ENCODE data around the gene CAMTA1.

Gene CAMTA1

DNA sequence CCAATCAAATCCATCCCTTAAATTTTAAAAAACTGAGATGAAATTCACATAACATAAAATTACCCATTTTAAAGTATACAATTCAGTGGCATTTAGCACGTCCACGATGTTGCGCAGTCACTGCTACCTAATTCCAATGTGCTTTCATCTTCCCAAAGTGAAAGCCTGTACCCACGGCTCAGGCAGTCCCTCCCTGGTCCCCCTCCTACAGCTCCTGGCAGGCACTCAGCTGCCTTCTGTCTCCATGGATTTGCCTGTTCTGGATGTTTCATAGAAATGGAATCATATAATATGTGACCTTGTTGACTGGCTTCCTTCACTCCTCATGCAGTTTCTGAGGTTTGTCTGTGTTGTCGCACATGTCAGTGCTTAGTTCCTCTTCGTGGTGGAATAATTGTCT is 386.3 kb downstream of the CAMTA1 start:
- no peaks in the 10 kb centered on the region for H3K36me3 ChIP-seq (ENCODE audit: control insufficient read depth, insufficient read depth, low read length)
- no peak overlapping the region for H3K4me3 ChIP-seq (ENCODE audit: low read depth, low read length)
- no peaks in the 10 kb centered on the region for H3K4me1 ChIP-seq (ENCODE audit: control insufficient read depth, insufficient read depth, low read length)
- no peak overlapping the region for H3K9ac ChIP-seq (ENCODE audit: low read length)
- no peaks in the 10 kb centered on the region; the same call in 1 of the 2 replicates for H3K27me3 ChIP-seq (ENCODE audit: control insufficient read depth, insufficient read depth, low read length)
- H3K27ac ChIP-seq (ENCODE audit: low read depth, low read length) = no peak overlapping the region
- H3K9me3 ChIP-seq (ENCODE audit: control insufficient read depth, insufficient read depth, low read depth, low read length) = peaks cover under 1% of the 10 kb centered on the region; the same call in 1 of the 2 replicates

DNA sequence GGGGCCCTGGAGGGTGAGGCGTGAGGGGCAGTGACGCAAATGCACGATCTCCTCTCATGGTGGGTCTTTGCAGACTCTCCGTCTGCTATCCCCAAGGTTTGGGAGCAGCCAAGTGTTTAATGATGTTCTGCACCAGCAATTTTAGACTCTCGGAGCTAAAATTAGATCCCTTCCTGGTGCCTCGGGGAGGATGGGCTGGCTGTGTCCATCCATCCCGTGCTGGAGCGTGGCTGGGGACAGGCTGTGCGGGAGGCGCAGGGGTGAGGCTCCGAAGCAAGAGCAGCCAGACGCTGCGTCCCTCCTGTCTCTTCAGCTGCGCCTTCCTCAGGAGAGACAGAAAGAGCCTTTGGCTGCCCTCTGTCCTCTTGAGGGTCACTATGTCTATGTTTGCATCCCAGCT is 387.6 kb downstream of the CAMTA1 start:
- H3K27ac ChIP-seq (ENCODE audit: low read depth, low read length) = no peak overlapping the region
- peaks cover 7% of the 10 kb centered on the region for H3K9me3 ChIP-seq (ENCODE audit: control insufficient read depth, insufficient read depth, low read depth, low read length)
- H3K27me3 ChIP-seq (ENCODE audit: control insufficient read depth, insufficient read depth, low read length) = no peaks in the 10 kb centered on the region; the same call in 1 of the 2 replicates
- no peaks in the 10 kb centered on the region for H3K36me3 ChIP-seq (ENCODE audit: control insufficient read depth, insufficient read depth, low read length)
- no peaks in the 10 kb centered on the region for H3K4me1 ChIP-seq (ENCODE audit: control insufficient read depth, insufficient read depth, low read length)
- no peak overlapping the region for H3K4me3 ChIP-seq (ENCODE audit: low read depth, low read length)
- H3K9ac ChIP-seq (ENCODE audit: low read length) = no peak overlapping the region

DNA sequence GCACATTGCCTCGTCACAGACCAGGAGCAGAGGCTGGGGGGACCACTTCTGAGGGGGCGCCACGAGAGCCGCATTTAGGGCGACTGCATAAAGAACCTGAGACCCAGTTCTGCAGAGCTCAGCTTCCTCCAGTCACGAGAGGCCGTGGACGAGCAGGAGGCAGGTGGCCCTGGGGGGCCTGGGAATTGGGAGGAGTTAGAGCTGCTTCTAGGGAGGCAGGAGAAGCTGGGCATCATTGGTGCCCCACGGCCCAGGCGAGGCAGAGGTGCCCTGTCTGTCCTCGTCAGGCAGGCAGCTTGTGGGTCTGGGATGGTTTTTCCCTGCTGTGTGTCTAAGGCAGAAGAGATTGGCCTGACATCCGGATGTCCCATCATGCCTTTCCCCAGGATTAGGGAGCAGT is 389.3 kb downstream of the CAMTA1 start:
- no peaks in the 10 kb centered on the region for H3K36me3 ChIP-seq (ENCODE audit: control insufficient read depth, insufficient read depth, low read length)
- H3K27ac ChIP-seq (ENCODE audit: low read depth, low read length) = no peak overlapping the region
- no peaks in the 10 kb centered on the region; the same call in 1 of the 2 replicates for H3K27me3 ChIP-seq (ENCODE audit: control insufficient read depth, insufficient read depth, low read length)
- peaks cover 7% of the 10 kb centered on the region for H3K9me3 ChIP-seq (ENCODE audit: control insufficient read depth, insufficient read depth, low read depth, low read length)
- H3K4me1 ChIP-seq (ENCODE audit: control insufficient read depth, insufficient read depth, low read length) = peaks cover 6% of the 10 kb centered on the region; the same call in 1 of the 2 replicates
- H3K4me3 ChIP-seq (ENCODE audit: low read depth, low read length) = no peak overlapping the region
- no peak overlapping the region for H3K9ac ChIP-seq (ENCODE audit: low read length)

GRCh38 chr1:7174980-7175906 is 390.0 kb downstream of the CAMTA1 start:
- H3K27me3 ChIP-seq (ENCODE audit: control insufficient read depth, insufficient read depth, low read length) = no peaks in the 10 kb centered on the region; the same call in 1 of the 2 replicates
- no peak overlapping the region for H3K9ac ChIP-seq (ENCODE audit: low read length)
- no peaks in the 10 kb centered on the region for H3K36me3 ChIP-seq (ENCODE audit: control insufficient read depth, insufficient read depth, low read length)
- H3K4me3 ChIP-seq (ENCODE audit: low read depth, low read length) = no peak overlapping the region
- no peak overlapping the region for H3K27ac ChIP-seq (ENCODE audit: low read depth, low read length)
- peaks cover 7% of the 10 kb centered on the region for H3K9me3 ChIP-seq (ENCODE audit: control insufficient read depth, insufficient read depth, low read depth, low read length)
- H3K4me1 ChIP-seq (ENCODE audit: control insufficient read depth, insufficient read depth, low read length) = peaks cover 6% of the 10 kb centered on the region; the same call in 1 of the 2 replicates

DNA sequence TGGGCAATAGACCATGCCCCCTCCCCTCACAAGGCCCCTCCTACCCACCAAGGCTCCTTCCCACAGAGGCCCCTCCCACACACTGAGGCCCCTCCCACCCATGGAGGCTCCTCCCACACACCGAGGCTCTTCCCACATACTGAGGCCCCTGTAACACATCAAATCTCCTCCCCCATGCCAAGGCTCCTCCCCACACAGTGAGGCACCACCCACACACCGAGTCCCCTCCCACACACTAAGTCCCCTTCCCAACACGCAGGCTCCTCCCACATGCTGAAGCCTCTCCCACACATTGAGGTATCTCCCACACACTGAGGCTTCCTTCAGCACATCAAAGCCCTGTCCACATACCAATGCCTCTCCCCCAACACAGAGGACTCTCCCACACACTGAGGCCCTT is 391.8 kb downstream of the CAMTA1 start:
- H3K9ac ChIP-seq (ENCODE audit: low read length) = no peak overlapping the region
- H3K36me3 ChIP-seq (ENCODE audit: control insufficient read depth, insufficient read depth, low read length) = no peaks in the 10 kb centered on the region
- H3K27ac ChIP-seq (ENCODE audit: low read depth, low read length) = no peak overlapping the region
- H3K4me1 ChIP-seq (ENCODE audit: control insufficient read depth, insufficient read depth, low read length) = peaks cover 6% of the 10 kb centered on the region; the same call in 1 of the 2 replicates
- no peak overlapping the region for H3K4me3 ChIP-seq (ENCODE audit: low read depth, low read length)
- no peaks in the 10 kb centered on the region; the same call in 1 of the 2 replicates for H3K27me3 ChIP-seq (ENCODE audit: control insufficient read depth, insufficient read depth, low read length)
- peaks cover 7% of the 10 kb centered on the region for H3K9me3 ChIP-seq (ENCODE audit: control insufficient read depth, insufficient read depth, low read depth, low read length)

- H3K4me1 ChIP-seq (ENCODE audit: control insufficient read depth, insufficient read depth, low read length) = peaks cover 6% of the 10 kb centered on the region; the same call in 1 of the 2 replicates
- H3K9ac ChIP-seq (ENCODE audit: low read length) = no peak overlapping the region
- H3K27me3 ChIP-seq (ENCODE audit: control insufficient read depth, insufficient read depth, low read length) = no peaks in the 10 kb centered on the region; the same call in 1 of the 2 replicates
- no peak overlapping the region for H3K27ac ChIP-seq (ENCODE audit: low read depth, low read length)
- no peaks in the 10 kb centered on the region for H3K36me3 ChIP-seq (ENCODE audit: control insufficient read depth, insufficient read depth, low read length)
- no peak overlapping the region for H3K4me3 ChIP-seq (ENCODE audit: low read depth, low read length)
- peaks cover 7% of the 10 kb centered on the region for H3K9me3 ChIP-seq (ENCODE audit: control insufficient read depth, insufficient read depth, low read depth, low read length)
These were observed 392.3 kb downstream of the CAMTA1 start for GRCh38 chr1:7177438-7178146.

DNA sequence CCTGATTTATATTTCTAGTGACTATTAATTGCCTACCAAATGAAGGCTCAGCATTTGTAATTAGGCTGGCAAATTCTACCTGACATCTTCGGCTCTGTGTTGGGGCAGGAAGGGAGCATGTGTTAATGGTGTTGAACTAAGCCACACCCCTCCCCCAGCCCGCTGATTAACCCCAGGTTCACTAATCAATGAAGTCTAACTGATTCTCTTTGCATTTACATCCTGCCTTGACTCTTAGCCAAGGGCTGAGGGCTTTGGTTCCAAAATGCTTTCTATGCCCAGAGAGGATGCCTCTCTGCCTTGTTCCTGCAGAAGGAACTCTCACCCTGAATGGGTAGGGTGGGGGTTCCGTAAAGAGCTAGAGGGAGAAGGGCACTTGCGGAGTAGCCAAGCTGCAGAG is 393.1 kb downstream of the CAMTA1 start:
- no peak overlapping the region for H3K9ac ChIP-seq (ENCODE audit: low read length)
- no peak overlapping the region for H3K27ac ChIP-seq (ENCODE audit: low read depth, low read length)
- peaks cover 7% of the 10 kb centered on the region for H3K9me3 ChIP-seq (ENCODE audit: control insufficient read depth, insufficient read depth, low read depth, low read length)
- H3K27me3 ChIP-seq (ENCODE audit: control insufficient read depth, insufficient read depth, low read length) = no peaks in the 10 kb centered on the region; the same call in 1 of the 2 replicates
- peaks cover 6% of the 10 kb centered on the region; the same call in 1 of the 2 replicates for H3K4me1 ChIP-seq (ENCODE audit: control insufficient read depth, insufficient read depth, low read length)
- no peak overlapping the region for H3K4me3 ChIP-seq (ENCODE audit: low read depth, low read length)
- H3K36me3 ChIP-seq (ENCODE audit: control insufficient read depth, insufficient read depth, low read length) = no peaks in the 10 kb centered on the region

- H3K36me3 ChIP-seq (ENCODE audit: control insufficient read depth, insufficient read depth, low read length) = no peaks in the 10 kb centered on the region
- no peak overlapping the region for H3K27ac ChIP-seq (ENCODE audit: low read depth, low read length)
- no peak overlapping the region for H3K4me3 ChIP-seq (ENCODE audit: low read depth, low read length)
- H3K9ac ChIP-seq (ENCODE audit: low read length) = no peak overlapping the region
- peaks cover 7% of the 10 kb centered on the region for H3K9me3 ChIP-seq (ENCODE audit: control insufficient read depth, insufficient read depth, low read depth, low read length)
- H3K27me3 ChIP-seq (ENCODE audit: control insufficient read depth, insufficient read depth, low read length) = no peaks in the 10 kb centered on the region; the same call in 1 of the 2 replicates
- peaks cover 6% of the 10 kb centered on the region; the same call in 1 of the 2 replicates for H3K4me1 ChIP-seq (ENCODE audit: control insufficient read depth, insufficient read depth, low read length)
These were observed 393.5 kb downstream of the CAMTA1 start for GRCh38 chr1:7178741-7179140.

- no peak overlapping the region for H3K27ac ChIP-seq (ENCODE audit: low read depth, low read length)
- no peaks in the 10 kb centered on the region for H3K27me3 ChIP-seq (ENCODE audit: control insufficient read depth, insufficient read depth, low read length)
- no peaks in the 10 kb centered on the region; the same call in 1 of the 2 replicates for H3K9me3 ChIP-seq (ENCODE audit: control insufficient read depth, insufficient read depth, low read depth, low read length)
- no peak overlapping the region for H3K9ac ChIP-seq (ENCODE audit: low read length)
- H3K4me1 ChIP-seq (ENCODE audit: control insufficient read depth, insufficient read depth, low read length) = no peaks in the 10 kb centered on the region
- H3K36me3 ChIP-seq (ENCODE audit: control insufficient read depth, insufficient read depth, low read length) = no peaks in the 10 kb centered on the region
- H3K4me3 ChIP-seq (ENCODE audit: low read depth, low read length) = no peak overlapping the region
These were observed 400.5 kb downstream of the CAMTA1 start for GRCh38 chr1:7185721-7186120.

GRCh38 chr1:7186382-7187111 is 401.3 kb downstream of the CAMTA1 start:
- no peak overlapping the region for H3K9ac ChIP-seq (ENCODE audit: low read length)
- no peaks in the 10 kb centered on the region; the same call in 1 of the 2 replicates for H3K9me3 ChIP-seq (ENCODE audit: control insufficient read depth, insufficient read depth, low read depth, low read length)
- no peaks in the 10 kb centered on the region for H3K27me3 ChIP-seq (ENCODE audit: control insufficient read depth, insufficient read depth, low read length)
- no peak overlapping the region for H3K4me3 ChIP-seq (ENCODE audit: low read depth, low read length)
- H3K4me1 ChIP-seq (ENCODE audit: control insufficient read depth, insufficient read depth, low read length) = no peaks in the 10 kb centered on the region
- H3K36me3 ChIP-seq (ENCODE audit: control insufficient read depth, insufficient read depth, low read length) = no peaks in the 10 kb centered on the region
- no peak overlapping the region for H3K27ac ChIP-seq (ENCODE audit: low read depth, low read length)
